OCI-M2 (cell line): ENCODE measurements around the gene CACNB2.
"Not testable (repeated sequence)": the region's sequence is repeated elsewhere in the genome, so short reads cannot be mapped to it uniquely, and the experiment has no call there.

Experiments used
- DNase-seq: peaks from one replicate; lab custom pipeline; 2025; ENCODE audit not compliant: unreplicated experiment; lab: John Stamatoyannopoulos, UW

Gene CACNB2

DNA sequence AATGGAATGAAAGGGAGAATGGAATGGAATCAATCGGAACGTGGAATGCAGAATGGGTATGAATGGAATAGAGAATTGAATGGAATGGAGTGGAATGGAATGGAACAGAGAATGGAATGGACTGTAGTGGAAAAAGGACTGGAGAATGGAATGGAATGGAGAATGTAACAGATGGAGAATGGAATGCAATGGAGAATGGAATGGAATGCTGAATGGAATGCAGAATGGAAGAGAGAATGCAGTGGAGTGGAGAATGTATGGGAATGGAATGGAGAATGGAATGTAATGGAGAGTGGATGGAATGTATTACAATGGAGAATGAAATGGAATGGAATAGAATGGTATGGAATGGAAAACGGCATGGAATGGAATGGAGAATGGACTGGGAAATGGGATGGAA, 414.3 kb downstream of the CACNB2 start:
- no peak for DNase-seq

- no peak for DNase-seq
Measured at GRCh38 chr10:18556522-18557147, 416.4 kb downstream of the CACNB2 start.

DNA sequence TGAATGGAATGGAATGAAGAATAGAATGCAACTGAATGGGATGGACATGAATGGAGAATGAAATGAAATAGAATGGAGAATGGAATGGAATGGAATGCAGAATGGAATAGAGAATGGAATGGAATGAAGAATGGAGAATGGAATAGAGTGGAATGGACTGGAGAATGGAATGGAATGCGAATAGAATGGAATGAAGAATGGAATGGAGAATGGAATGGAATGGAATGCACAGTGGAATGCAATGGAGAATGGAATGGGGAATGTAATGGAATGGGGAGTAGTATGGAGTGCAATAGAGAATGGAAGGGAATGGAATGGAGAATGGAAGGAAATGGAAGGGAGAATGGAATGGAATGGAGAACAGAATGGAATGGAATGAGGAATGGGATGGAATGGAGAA, 417.7 kb downstream of the CACNB2 start:
- DNase-seq = no peak

GRCh38 chr10:18561861-18562551, 421.8 kb downstream of the CACNB2 start:
- DNase-seq = no peak

- no peak for DNase-seq
Measured at GRCh38 chr10:18563003-18563726, 422.9 kb downstream of the CACNB2 start.

GRCh38 chr10:18565006-18565405, 424.8 kb downstream of the CACNB2 start:
- DNase-seq = no peak

GRCh38 chr10:18566177-18566576, 426.0 kb downstream of the CACNB2 start:
- DNase-seq = no peak

DNA sequence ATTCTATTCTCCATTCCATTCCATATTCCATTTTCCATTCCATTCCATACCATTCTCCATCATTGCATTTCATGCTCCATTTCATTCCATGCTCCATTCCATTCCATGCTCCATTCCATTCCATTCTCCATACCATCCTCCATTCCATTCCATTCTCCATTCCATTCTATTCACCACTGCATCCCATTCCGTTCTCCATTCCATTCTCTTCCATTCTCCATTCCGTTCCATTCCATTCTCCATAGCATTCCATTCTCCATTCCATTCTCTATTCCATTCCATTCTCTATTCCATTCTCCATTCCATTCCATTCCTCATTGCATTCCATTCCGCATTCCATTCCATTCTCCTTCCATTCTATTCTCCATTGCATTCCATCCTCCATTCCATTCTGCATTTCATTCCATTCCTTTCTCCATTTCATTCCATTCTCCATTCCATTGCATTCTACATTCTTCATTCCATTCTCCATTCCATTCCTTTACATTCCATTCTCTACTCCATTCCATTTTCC, 427.2 kb downstream of the CACNB2 start:
- no peak for DNase-seq

GRCh38 chr10:18570386-18570785, 430.2 kb downstream of the CACNB2 start:
- not testable (repeated sequence) for DNase-seq

- DNase-seq = no peak
Measured at GRCh38 chr10:18571076-18571475, 430.9 kb downstream of the CACNB2 start.

DNA sequence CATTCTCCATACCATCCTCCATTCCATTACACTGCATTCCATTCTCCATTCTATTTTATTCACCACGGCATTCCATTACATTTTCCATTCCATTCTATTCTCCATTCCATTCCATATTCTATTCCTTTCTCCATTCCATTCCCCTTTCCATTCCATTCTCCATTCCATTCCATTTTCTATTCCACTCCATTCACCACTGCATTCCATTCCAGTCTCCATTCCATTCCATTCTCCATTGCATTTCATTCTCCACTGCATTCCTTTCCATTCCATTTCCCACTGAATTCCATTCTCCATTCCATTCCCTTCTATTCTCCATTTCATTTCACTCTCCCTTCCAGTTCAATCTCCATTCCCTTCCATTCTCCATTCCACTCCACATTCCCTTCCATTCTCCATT, 431.6 kb downstream of the CACNB2 start:
- no peak for DNase-seq

DNA sequence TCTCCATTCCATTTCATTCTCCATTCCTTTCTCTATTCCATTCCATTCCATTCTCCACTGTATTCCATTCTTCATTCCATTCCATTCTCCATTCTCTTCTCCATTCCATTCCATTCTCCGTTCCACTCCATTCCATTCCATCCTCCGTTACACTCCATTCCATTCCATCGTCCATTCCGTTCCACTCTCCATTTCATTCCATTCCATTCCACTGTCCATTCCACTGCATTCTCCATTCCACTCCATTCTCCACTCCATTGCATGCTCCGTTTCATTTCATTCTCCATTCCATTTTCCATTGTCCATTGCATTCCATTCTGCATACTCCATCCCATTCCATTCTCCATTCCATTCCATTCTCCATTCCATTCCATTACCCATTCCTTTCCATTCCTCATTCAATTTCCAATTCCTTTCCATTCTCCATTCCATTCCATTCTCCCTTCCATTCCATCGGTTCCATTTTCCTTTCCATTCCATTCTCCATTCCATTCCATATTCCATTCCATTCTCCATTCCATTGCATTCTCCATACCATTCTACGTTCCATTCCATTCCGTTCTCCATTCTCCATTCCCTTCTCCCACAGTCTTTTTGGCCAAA, 432.8 kb downstream of the CACNB2 start:
- DNase-seq = no peak

DNA sequence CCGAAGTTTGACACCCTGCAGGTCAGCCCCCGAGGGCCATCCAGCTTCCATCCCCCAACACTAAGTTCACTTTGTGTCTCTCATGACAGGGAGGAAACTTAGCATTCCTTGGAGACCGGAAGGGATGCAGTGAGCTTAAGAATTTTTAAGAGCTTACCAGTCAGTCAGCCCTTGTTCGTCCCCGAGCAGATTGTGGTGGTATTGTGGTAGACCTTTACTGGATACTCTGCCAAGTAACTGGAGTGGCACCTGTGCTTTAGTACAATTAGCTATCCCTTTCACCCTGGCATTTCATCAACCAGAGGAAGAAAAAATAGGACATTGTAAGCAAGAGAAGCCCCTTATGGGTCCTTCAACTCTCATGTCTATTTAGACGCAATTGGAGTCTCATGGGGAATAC, 436.4 kb downstream of the CACNB2 start:
- no peak for DNase-seq

- DNase-seq = no peak
Measured at GRCh38 chr10:18577823-18578685, 437.8 kb downstream of the CACNB2 start.

- DNase-seq = no peak
Measured at GRCh38 chr10:18582803-18583202, 442.6 kb downstream of the CACNB2 start.

DNA sequence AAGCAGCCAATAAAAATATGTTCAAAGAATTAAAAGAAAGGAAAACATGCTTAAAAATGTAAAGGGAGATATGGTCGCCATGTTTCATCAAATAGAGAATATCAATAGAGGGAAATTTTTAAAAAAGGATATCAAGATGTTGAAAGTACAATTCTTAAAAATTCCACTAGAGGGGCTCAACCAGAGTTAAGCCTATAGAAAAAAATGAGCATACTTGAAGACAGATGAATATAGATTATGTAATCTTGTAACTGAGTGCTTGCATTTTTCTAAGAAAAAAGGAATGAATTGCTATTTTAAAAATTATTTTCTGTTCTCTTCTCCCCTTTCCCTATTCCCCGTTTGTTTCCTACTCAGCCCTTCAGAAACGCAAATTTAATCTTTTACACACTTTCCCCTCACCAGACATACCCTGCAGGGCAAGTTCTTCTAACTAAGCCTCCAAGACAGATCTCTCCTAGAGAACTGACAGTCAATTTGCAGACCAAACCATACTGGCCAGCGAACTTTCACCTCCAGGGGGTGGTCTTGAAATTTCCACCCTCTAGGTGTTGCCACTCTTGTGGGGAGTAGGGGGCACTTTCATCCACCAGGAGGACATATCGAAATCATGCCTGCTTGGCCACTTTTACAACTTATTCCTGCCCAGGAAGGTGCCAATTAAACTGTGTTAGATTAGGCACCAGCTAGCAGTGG, 443.5 kb downstream of the CACNB2 start:
- DNase-seq = no peak

GRCh38 chr10:18586637-18587036, 446.4 kb downstream of the CACNB2 start:
- not testable (repeated sequence) for DNase-seq

GRCh38 chr10:18591141-18591540, 450.9 kb downstream of the CACNB2 start:
- DNase-seq = not testable (repeated sequence)
